ENCODE data around the gene TVP23A. TPM values are rescaled to one million over a fixed set of nuclear protein-coding genes. Genes with fewer than 3 reads are reported as not detected.
A peak's percentile ranks its signal among the peaks of the same experiment; 100 is the strongest.

TVP23A gene
- total RNA-seq, 1 experiment from 2014 or later = not detected

DNA sequence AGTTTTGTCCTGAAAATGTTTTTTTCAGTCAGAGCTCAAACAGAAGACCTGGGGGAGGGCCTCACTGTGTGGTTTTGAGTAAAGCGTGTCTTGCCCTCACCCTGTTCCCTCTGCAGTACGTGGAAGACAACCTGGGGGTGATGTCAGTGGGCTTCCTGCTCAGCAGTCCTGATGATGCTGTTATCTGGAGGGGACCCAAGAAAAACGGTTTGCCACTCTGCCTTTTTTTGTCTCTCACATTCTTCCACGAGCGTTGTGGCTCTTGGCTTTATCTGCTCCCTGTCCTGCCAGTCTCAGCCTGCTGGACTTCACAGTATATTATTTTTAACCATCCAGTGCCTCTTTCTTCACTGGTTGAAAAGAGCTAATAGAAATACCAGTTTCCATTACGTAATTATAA, 62.0 kb downstream of the TVP23A start:
- Histone ChIP-seq H3F3A (ENCODE audit: low read length, unreplicated experiment) (no peaks in the 10 kb centered on the region), H3K4me1 (ENCODE audit: insufficient read depth, low read length) (peaks cover 16% of the 10 kb centered on the region), H3K27ac (ENCODE audit: low read length) (no peak overlapping the region), H3K9me3 (ENCODE audit: low read length) (no peaks in the 10 kb centered on the region), H3K9ac (ENCODE audit: low read length) (no peak overlapping the region), H3K4me2 (ENCODE audit: low read length) (no peak overlapping the region), H3K9me2 (replicated peaks; ENCODE audit: low read length) (no peaks in the 10 kb centered on the region), H3K79me2 (ENCODE audit: low read length) (no peaks in the 10 kb centered on the region), H2AFZ (ENCODE audit: low read length) (no peak overlapping the region), H4K20me1 (ENCODE audit: low read length) (no peaks in the 10 kb centered on the region), H3K4me3 (ENCODE audit: low read length) (no peak overlapping the region), H3K27me3 (ENCODE audit: low read length) (no peaks in the 10 kb centered on the region), H3K36me3 (ENCODE audit: low read depth, low read length) (no peaks in the 10 kb centered on the region)
- DNase-seq = no peak
- ATAC-seq = no peak
- CTCF ChIA-PET = no interaction called here
- no TSS peak for BruUV-seq (replicated peaks)
- intact Hi-C loops (cut with micrococcal nuclease) = no loop called here
- POLR2A ChIA-PET (ENCODE audit: unreplicated experiment) = no interaction called here
- no peak for TF ChIP-seq EZH2phosphoT487 (IDR thresholded peaks at IDR 0.05; ENCODE audit: borderline replicate concordance, low read length)
- no peak for TF ChIP-seq EZH2 (IDR thresholded peaks at IDR 0.05; ENCODE audit: low read length, unreplicated experiment)
- TF ChIP-seq, protein P1, sequence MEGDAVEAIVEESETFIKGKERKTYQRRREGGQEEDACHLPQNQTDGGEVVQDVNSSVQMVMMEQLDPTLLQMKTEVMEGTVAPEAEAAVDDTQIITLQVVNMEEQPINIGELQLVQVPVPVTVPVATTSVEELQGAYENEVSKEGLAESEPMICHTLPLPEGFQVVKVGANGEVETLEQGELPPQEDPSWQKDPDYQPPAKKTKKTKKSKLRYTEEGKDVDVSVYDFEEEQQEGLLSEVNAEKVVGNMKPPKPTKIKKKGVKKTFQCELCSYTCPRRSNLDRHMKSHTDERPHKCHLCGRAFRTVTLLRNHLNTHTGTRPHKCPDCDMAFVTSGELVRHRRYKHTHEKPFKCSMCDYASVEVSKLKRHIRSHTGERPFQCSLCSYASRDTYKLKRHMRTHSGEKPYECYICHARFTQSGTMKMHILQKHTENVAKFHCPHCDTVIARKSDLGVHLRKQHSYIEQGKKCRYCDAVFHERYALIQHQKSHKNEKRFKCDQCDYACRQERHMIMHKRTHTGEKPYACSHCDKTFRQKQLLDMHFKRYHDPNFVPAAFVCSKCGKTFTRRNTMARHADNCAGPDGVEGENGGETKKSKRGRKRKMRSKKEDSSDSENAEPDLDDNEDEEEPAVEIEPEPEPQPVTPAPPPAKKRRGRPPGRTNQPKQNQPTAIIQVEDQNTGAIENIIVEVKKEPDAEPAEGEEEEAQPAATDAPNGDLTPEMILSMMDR (conservative IDR thresholded peaks at IDR 0.05; ENCODE audit: low read depth, low read length) = no peak

DNA sequence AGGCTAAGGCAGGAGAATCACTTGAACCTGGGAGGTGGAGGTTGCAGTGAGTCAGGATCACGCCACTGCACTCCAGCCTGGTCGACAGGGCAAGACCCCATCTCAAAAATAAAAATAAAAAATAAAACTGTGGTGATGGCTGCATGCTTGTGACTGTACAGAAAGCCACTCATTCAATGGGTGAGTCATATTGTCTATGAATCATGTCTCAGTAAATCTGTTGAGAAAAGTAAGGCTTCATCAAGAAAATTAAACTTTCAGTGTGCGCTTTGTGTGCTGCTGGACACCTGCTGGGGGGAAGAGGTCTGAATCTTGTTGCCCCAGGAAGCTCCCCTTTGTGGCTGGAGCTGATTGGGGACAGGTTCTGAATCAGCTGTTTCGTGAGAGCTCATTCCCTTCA, 63.7 kb downstream of the TVP23A start:
- Histone ChIP-seq H3K4me1 (ENCODE audit: insufficient read depth, low read length) (peaks cover 16% of the 10 kb centered on the region), H4K20me1 (ENCODE audit: low read length) (no peaks in the 10 kb centered on the region), H2AFZ (ENCODE audit: low read length) (no peak overlapping the region), H3K4me2 (ENCODE audit: low read length) (peak overlapping the region; percentile 21), H3K9me3 (ENCODE audit: low read length) (no peaks in the 10 kb centered on the region), H3K79me2 (ENCODE audit: low read length) (no peaks in the 10 kb centered on the region), H3K36me3 (ENCODE audit: low read depth, low read length) (no peaks in the 10 kb centered on the region), H3K27me3 (ENCODE audit: low read length) (no peaks in the 10 kb centered on the region), H3K4me3 (ENCODE audit: low read length) (no peak overlapping the region), H3K27ac (ENCODE audit: low read length) (peak overlapping the region; percentile 39), H3K9ac (ENCODE audit: low read length) (no peak overlapping the region), H3K9me2 (replicated peaks; ENCODE audit: low read length) (no peaks in the 10 kb centered on the region), H3F3A (ENCODE audit: low read length, unreplicated experiment) (no peaks in the 10 kb centered on the region)
- CTCF ChIA-PET = no interaction called here
- POLR2A ChIA-PET (ENCODE audit: unreplicated experiment) = interaction anchor here (0.5 kb wide), 1 partner anchor 1938 kb away, joined by 3 read pairs; no protein-coding TSS in a partner anchor
- TF ChIP-seq, protein P1 (conservative IDR thresholded peaks at IDR 0.05; ENCODE audit: low read depth, low read length) = no peak
- TF ChIP-seq EZH2phosphoT487 (IDR thresholded peaks at IDR 0.05; ENCODE audit: borderline replicate concordance, low read length) (no peak), EZH2 (IDR thresholded peaks at IDR 0.05; ENCODE audit: low read length, unreplicated experiment) (no peak)
- no TSS peak for BruUV-seq (replicated peaks)
- ATAC-seq (peak; percentile 90), DNase-seq (peak; percentile 71)
- intact Hi-C loops (cut with micrococcal nuclease) = no loop called here

DNA sequence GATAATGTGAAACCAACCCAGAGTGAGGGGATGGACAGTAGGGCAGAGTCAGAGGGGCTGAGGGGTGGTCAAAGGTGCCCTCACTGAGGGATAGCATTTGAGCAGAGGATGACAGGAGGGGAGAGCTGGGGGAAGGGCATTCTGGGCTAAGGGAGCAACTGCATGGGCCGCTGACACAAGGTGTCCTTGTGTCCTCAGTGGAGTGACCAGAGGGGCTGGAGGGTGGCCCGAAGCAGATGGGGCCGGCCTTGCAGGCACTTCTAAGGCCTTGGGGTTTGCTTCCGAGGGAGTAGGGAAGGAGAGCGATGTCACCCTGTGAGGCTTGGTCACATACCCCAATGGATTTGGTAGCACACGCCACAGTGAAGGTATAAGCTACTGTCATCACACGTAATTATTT, 64.9 kb downstream of the TVP23A start:
- no peak overlapping the region for H3K27ac ChIP-seq (ENCODE audit: low read length)
- H3K79me2 ChIP-seq (ENCODE audit: low read length) = no peaks in the 10 kb centered on the region
- intact Hi-C loops (cut with micrococcal nuclease) = no loop called here
- POLR2A ChIA-PET (ENCODE audit: unreplicated experiment) = no interaction called here
- H3K4me3 ChIP-seq (ENCODE audit: low read length) = no peak overlapping the region
- no peaks in the 10 kb centered on the region for H3K9me3 ChIP-seq (ENCODE audit: low read length)
- H3F3A ChIP-seq (ENCODE audit: low read length, unreplicated experiment) = no peaks in the 10 kb centered on the region
- no peak overlapping the region for H3K9ac ChIP-seq (ENCODE audit: low read length)
- TF ChIP-seq, protein P1 (conservative IDR thresholded peaks at IDR 0.05; ENCODE audit: low read depth, low read length) = no peak
- no peak for TF ChIP-seq EZH2phosphoT487 (IDR thresholded peaks at IDR 0.05; ENCODE audit: borderline replicate concordance, low read length)
- no peak for TF ChIP-seq EZH2 (IDR thresholded peaks at IDR 0.05; ENCODE audit: low read length, unreplicated experiment)
- no peak overlapping the region for H2AFZ ChIP-seq (ENCODE audit: low read length)
- DNase-seq (no peak), ATAC-seq (no peak)
- peaks cover 16% of the 10 kb centered on the region for H3K4me1 ChIP-seq (ENCODE audit: insufficient read depth, low read length)
- H3K27me3 ChIP-seq (ENCODE audit: low read length) = no peaks in the 10 kb centered on the region
- no peaks in the 10 kb centered on the region for H3K9me2 ChIP-seq (replicated peaks; ENCODE audit: low read length)
- CTCF ChIA-PET = no interaction called here
- no TSS peak for BruUV-seq (replicated peaks)
- H3K36me3 ChIP-seq (ENCODE audit: low read depth, low read length) = no peaks in the 10 kb centered on the region
- no peak overlapping the region for H3K4me2 ChIP-seq (ENCODE audit: low read length)
- no peaks in the 10 kb centered on the region for H4K20me1 ChIP-seq (ENCODE audit: low read length)

Data from PC-3 (cell line).